ENCODE measurements around the gene MTMR8.

GRCh38 chrX:64306712-64307111, 88.5 kb downstream of the MTMR8 start:
- TF ChIP-seq CTCF (IDR thresholded peaks at IDR 0.05; ENCODE audit: borderline replicate concordance, extremely low read depth, low read length, poor library complexity, severe bottlenecking) (no peak), EZH2 (IDR thresholded peaks at IDR 0.05; ENCODE audit: borderline replicate concordance, low read depth, low read length, severe bottlenecking) (no peak)
